ENCODE measurements around the gene MCC.
A peak's percentile ranks its signal among the peaks of the same experiment; 100 is the strongest.

Gene MCC

DNA sequence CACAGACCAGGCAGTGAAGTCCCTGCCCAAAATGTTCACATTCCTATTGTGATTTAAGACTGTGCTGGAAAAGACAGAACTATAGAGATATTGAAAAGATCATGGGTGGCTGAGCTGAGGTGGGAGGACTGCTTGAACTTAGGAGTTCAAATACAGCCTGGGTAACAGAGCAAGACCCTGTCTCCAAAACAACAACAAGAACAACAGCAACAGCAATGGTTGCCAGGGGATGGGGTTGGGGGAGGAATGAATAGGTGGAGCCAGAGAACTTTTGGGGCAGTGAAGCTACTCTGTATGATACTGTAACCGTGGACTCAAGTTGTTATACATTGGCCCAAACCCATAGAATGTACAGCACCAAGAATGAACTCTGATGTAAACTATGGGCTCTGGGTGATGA is 423.4 kb downstream of the MCC start:
- no peak for TF ChIP-seq CTCF (conservative IDR thresholded peaks at IDR 0.05; ENCODE audit: control insufficient read depth, insufficient read depth, low read depth, low read length)
- no peak overlapping the region for H3K4me3 ChIP-seq (ENCODE audit: control insufficient read depth, low read depth, low read length)
- DNase-seq (ENCODE audit: low read depth), result no peak

DNA sequence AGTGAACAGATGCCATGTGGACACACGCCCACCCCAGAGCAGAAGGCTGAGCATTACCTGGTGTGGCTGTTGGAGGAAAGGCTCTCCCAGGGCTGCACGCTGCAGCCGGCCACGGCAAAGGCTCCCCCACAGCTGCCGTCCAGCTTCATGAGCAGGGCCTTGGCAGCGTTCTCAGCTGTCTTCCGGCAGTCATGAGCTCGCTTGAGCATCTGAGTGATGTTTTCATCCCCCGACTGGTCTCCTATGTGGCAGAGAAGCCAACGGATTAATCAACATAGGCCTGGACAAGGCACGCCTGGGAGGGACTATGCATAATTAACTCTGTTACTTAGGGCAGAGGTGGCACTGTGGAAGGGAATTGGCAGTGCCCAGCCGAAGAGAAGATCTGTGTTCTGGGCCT is 424.3 kb downstream of the MCC start:
- no peak for TF ChIP-seq CTCF (conservative IDR thresholded peaks at IDR 0.05; ENCODE audit: control insufficient read depth, insufficient read depth, low read depth, low read length)
- no peak for DNase-seq (ENCODE audit: low read depth)
- H3K4me3 ChIP-seq (ENCODE audit: control insufficient read depth, low read depth, low read length), result no peak overlapping the region

DNA sequence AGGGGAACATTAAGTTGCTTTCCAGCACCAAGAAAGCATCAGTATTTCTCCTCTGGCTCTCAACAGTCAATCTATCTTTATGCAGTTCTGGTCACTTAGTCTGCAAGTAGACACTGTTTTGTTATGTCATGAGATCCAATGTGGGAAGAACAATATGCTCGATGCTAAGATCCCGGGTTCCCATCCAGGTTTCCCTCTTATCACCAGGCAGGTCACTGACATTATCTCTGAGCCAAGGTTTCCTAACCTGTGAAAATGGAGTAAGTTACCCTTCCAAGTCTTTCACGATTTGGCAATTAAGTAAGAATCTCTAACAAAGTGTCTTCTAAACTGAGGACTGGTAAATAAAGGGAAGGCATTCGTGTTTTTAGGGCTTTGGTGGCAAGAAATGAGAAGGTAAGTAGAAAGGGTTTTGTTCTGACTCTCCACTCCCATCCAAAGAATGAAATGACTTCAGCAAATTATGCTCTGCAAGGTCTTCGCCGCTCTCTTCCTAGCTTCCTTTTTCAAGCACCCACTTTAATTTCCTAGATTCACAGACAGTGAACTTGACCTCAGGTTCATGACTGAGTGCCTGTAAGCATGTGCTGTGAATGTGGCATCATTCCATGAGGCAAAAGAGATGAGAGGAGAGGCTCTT is 425.3 kb downstream of the MCC start:
- TF ChIP-seq CTCF (conservative IDR thresholded peaks at IDR 0.05; ENCODE audit: control insufficient read depth, insufficient read depth, low read depth, low read length), result no peak
- DNase-seq (ENCODE audit: low read depth), result no peak
- no peak overlapping the region for H3K4me3 ChIP-seq (ENCODE audit: control insufficient read depth, low read depth, low read length)

- peak; percentile 77 for DNase-seq (ENCODE audit: low read depth)
- TF ChIP-seq CTCF (conservative IDR thresholded peaks at IDR 0.05; ENCODE audit: control insufficient read depth, insufficient read depth, low read depth, low read length), result no peak
- no peak overlapping the region for H3K4me3 ChIP-seq (ENCODE audit: control insufficient read depth, low read depth, low read length)
These were observed 426.1 kb downstream of the MCC start for GRCh38 chr5:113061846-113062780.

GRCh38 chr5:113060408-113061025 is 427.7 kb downstream of the MCC start:
- H3K4me3 ChIP-seq (ENCODE audit: control insufficient read depth, low read depth, low read length), result no peak overlapping the region
- no peak for TF ChIP-seq CTCF (conservative IDR thresholded peaks at IDR 0.05; ENCODE audit: control insufficient read depth, insufficient read depth, low read depth, low read length)
- no peak for DNase-seq (ENCODE audit: low read depth)

- no peak overlapping the region for H3K4me3 ChIP-seq (ENCODE audit: control insufficient read depth, low read depth, low read length)
- DNase-seq (ENCODE audit: low read depth), result peak; percentile 90
- TF ChIP-seq CTCF (conservative IDR thresholded peaks at IDR 0.05; ENCODE audit: control insufficient read depth, insufficient read depth, low read depth, low read length), result no peak
These were observed 428.8 kb downstream of the MCC start for GRCh38 chr5:113059232-113060040.
